ENCODE measurements around the gene CLPX.

The CLPX gene

DNA sequence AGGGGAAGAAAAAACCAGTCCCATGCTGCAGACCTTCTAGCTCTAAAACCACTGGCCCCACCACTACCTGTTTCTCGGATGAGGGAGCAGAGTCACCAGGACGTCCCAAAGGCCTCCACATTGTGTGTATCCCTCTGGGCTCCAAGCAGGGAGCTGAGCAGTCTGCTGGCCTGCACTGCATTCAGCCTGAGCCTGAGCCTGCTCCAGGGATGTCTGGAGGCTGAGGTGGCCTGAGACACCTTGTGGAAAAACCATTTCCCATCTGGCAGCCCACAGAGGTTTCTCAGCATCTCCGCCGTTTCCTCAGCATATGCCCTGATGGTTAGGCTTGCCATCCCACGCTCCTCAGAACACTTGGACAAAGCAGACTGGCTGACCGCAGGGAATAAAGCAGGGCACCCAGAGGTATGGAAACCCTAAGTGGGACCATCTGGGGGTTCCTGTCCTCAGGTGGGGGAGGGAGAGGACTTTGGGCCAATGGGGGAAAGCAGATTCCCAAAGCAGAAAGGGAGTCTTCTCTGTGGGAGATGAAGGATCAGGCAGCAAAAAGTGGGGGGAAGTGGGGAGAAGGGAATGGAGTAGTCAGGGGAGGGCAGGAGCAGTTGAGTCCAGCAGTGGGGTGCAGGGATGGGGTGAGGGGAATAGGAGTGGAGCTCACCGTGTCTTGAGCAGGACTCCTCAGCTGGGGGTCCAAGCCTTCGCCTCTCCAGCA, 25.8 kb upstream of the CLPX start, which contains the start of gene CILP:
Gene CILP, minus strand, starts transcription at position 704 of the 712 bp plus-strand sequence. CDS start 1,718 bp downstream, outside the sequence.
- H4K20me1 ChIP-seq (ENCODE audit: insufficient read depth, low read length) = no peaks in the 10 kb centered on the region
- no peak for TF ChIP-seq EZH2 (optimal IDR thresholded peaks at IDR 0.05; ENCODE audit: low read depth, low read length)
- TF ChIP-seq, protein P1, sequence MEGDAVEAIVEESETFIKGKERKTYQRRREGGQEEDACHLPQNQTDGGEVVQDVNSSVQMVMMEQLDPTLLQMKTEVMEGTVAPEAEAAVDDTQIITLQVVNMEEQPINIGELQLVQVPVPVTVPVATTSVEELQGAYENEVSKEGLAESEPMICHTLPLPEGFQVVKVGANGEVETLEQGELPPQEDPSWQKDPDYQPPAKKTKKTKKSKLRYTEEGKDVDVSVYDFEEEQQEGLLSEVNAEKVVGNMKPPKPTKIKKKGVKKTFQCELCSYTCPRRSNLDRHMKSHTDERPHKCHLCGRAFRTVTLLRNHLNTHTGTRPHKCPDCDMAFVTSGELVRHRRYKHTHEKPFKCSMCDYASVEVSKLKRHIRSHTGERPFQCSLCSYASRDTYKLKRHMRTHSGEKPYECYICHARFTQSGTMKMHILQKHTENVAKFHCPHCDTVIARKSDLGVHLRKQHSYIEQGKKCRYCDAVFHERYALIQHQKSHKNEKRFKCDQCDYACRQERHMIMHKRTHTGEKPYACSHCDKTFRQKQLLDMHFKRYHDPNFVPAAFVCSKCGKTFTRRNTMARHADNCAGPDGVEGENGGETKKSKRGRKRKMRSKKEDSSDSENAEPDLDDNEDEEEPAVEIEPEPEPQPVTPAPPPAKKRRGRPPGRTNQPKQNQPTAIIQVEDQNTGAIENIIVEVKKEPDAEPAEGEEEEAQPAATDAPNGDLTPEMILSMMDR (IDR thresholded peaks at IDR 0.05; ENCODE audit: low read length) = no peak
- no peak for TF ChIP-seq EZH2phosphoT487 (IDR thresholded peaks at IDR 0.05; ENCODE audit: low read length)
- no peak within 1 kb of the TSS for H3K4me2 ChIP-seq (ENCODE audit: low read depth, low read length)
- no peak within 1 kb of the TSS for H2AFZ ChIP-seq (ENCODE audit: low read length)
- H3K4me3 ChIP-seq (ENCODE audit: low read length) = no peak within 1 kb of the TSS
- H3K36me3 ChIP-seq (replicated peaks; ENCODE audit: insufficient read depth, low read length) = no peaks in the 10 kb centered on the region
- no peaks in the 10 kb centered on the region for H3K4me1 ChIP-seq (ENCODE audit: low read length)
- H3K79me2 ChIP-seq (ENCODE audit: low read length) = no peaks in the 10 kb centered on the region
- no peak within 1 kb of the TSS for H3K9ac ChIP-seq (ENCODE audit: low read length)
- no peaks in the 10 kb centered on the region for H3F3A ChIP-seq (ENCODE audit: insufficient read depth, low read length)
- H3K27ac ChIP-seq (ENCODE audit: low read length) = no peak within 1 kb of the TSS
- H3K9me3 ChIP-seq (replicated peaks; ENCODE audit: insufficient read depth, low read length) = no peaks in the 10 kb centered on the region
- H3K9me2 ChIP-seq (replicated peaks; ENCODE audit: insufficient read depth, low read length) = no peaks in the 10 kb centered on the region
- no peaks in the 10 kb centered on the region for H3K27me3 ChIP-seq (replicated peaks; ENCODE audit: insufficient read depth, low read length)
- no peak for DNase-seq

DNA sequence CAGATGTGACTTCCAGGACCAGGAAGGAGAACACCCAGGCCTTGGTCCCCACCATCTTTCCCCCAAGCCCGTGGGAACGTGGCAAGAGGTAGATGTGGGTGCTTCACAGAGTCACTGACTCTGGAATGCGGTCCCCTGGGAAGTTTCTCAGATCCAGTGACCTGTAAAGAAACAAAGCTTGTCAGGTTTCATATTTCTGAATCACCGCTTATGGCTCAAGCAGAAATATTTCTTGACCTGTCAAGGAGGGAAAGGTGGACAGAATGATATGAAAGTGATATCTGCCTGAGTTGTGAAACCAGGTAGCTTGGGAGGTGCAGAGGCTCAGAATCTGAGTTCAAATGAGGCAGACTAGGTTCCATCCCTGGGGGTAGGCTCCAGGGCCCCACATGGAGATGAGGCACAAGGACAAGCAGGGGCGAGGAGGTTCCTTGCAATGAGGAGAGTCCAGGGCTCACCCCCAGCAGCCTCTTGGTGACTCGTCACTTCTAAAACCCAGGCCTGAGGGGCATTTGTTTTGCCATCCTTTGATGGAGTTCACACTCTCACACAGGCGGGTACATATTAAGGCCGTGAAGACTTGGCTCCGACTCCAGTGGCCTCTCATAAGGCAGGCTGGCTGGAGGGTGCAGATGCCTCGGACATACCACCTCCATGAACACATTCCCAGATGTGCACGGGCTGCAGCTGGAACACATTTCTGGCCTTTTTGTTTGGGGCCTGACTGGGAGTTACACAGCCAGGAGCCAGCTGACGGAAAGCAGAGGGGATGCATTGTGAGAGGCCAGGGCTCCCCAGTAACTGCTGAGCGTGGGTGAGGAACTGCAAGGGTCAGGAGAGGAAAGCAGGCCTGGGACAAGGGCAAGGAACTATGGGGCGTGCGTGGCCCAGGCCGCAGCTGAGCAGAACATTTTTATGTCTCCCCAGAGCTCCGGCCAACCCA, 24.8 kb upstream of the CLPX start:
- DNase-seq = no peak
- no peaks in the 10 kb centered on the region for H3K9me2 ChIP-seq (replicated peaks; ENCODE audit: insufficient read depth, low read length)
- no peaks in the 10 kb centered on the region for H3K36me3 ChIP-seq (replicated peaks; ENCODE audit: insufficient read depth, low read length)
- no peaks in the 10 kb centered on the region for H3K27me3 ChIP-seq (replicated peaks; ENCODE audit: insufficient read depth, low read length)
- no peak overlapping the region for H3K4me3 ChIP-seq (ENCODE audit: low read length)
- no peaks in the 10 kb centered on the region for H4K20me1 ChIP-seq (ENCODE audit: insufficient read depth, low read length)
- H3K27ac ChIP-seq (ENCODE audit: low read length) = no peak overlapping the region
- H3F3A ChIP-seq (ENCODE audit: insufficient read depth, low read length) = no peaks in the 10 kb centered on the region
- no peak overlapping the region for H3K9ac ChIP-seq (ENCODE audit: low read length)
- no peaks in the 10 kb centered on the region for H3K9me3 ChIP-seq (replicated peaks; ENCODE audit: insufficient read depth, low read length)
- TF ChIP-seq EZH2phosphoT487 (IDR thresholded peaks at IDR 0.05; ENCODE audit: low read length) (no peak), EZH2 (optimal IDR thresholded peaks at IDR 0.05; ENCODE audit: low read depth, low read length) (no peak)
- TF ChIP-seq, protein P1 (IDR thresholded peaks at IDR 0.05; ENCODE audit: low read length) = no peak
- no peak overlapping the region for H3K4me2 ChIP-seq (ENCODE audit: low read depth, low read length)
- no peaks in the 10 kb centered on the region for H3K4me1 ChIP-seq (ENCODE audit: low read length)
- H3K79me2 ChIP-seq (ENCODE audit: low read length) = no peaks in the 10 kb centered on the region
- H2AFZ ChIP-seq (ENCODE audit: low read length) = no peak overlapping the region

DNA sequence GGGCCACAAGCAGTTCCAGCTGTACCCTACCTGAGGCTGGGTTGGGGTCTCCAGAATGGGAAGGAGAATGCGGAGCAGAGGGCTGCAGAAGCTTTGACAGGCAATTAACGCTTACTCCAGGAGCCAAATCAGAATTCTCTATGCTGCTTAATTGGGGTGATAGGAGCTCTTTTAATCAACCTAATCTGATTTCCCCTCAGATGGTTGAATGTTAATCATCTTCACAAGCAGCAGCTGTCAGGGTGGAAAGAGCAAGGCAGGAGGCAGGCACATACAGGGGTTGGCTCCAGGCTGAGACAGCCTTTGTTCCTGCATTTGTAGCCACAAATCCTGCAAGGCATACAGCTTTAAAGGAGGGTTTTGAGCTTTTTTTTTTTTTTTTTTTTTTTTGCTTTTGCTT, 23.5 kb upstream of the CLPX start:
- no peaks in the 10 kb centered on the region for H3F3A ChIP-seq (ENCODE audit: insufficient read depth, low read length)

More for the DNA sequence above, 23.5 kb upstream of the CLPX start:
- H3K4me3 ChIP-seq (ENCODE audit: low read length) = no peak overlapping the region
- H3K27ac ChIP-seq (ENCODE audit: low read length) = no peak overlapping the region
- no peaks in the 10 kb centered on the region for H3K27me3 ChIP-seq (replicated peaks; ENCODE audit: insufficient read depth, low read length)
- no peaks in the 10 kb centered on the region for H4K20me1 ChIP-seq (ENCODE audit: insufficient read depth, low read length)
- no peak overlapping the region for H2AFZ ChIP-seq (ENCODE audit: low read length)
- no peaks in the 10 kb centered on the region for H3K9me3 ChIP-seq (replicated peaks; ENCODE audit: insufficient read depth, low read length)
- H3K4me2 ChIP-seq (ENCODE audit: low read depth, low read length) = no peak overlapping the region
- no peak overlapping the region for H3K9ac ChIP-seq (ENCODE audit: low read length)
- no peaks in the 10 kb centered on the region for H3K4me1 ChIP-seq (ENCODE audit: low read length)
- no peak for DNase-seq
- TF ChIP-seq EZH2phosphoT487 (IDR thresholded peaks at IDR 0.05; ENCODE audit: low read length) (no peak), EZH2 (optimal IDR thresholded peaks at IDR 0.05; ENCODE audit: low read depth, low read length) (no peak)
- TF ChIP-seq, protein P1 (IDR thresholded peaks at IDR 0.05; ENCODE audit: low read length) = no peak
- no peaks in the 10 kb centered on the region for H3K79me2 ChIP-seq (ENCODE audit: low read length)
- H3K36me3 ChIP-seq (replicated peaks; ENCODE audit: insufficient read depth, low read length) = no peaks in the 10 kb centered on the region
- no peaks in the 10 kb centered on the region for H3K9me2 ChIP-seq (replicated peaks; ENCODE audit: insufficient read depth, low read length)
